Retina (tissue), 1 donor: ENCODE measurements around the gene REEP6.
A peak's percentile ranks its signal among the peaks of the same experiment; 100 is the strongest.

Source experiments
- DNase-seq: peaks from one replicate; pipeline ENCODE4 v3.0.0-alpha.2; 2016

The REEP6 gene

DNA sequence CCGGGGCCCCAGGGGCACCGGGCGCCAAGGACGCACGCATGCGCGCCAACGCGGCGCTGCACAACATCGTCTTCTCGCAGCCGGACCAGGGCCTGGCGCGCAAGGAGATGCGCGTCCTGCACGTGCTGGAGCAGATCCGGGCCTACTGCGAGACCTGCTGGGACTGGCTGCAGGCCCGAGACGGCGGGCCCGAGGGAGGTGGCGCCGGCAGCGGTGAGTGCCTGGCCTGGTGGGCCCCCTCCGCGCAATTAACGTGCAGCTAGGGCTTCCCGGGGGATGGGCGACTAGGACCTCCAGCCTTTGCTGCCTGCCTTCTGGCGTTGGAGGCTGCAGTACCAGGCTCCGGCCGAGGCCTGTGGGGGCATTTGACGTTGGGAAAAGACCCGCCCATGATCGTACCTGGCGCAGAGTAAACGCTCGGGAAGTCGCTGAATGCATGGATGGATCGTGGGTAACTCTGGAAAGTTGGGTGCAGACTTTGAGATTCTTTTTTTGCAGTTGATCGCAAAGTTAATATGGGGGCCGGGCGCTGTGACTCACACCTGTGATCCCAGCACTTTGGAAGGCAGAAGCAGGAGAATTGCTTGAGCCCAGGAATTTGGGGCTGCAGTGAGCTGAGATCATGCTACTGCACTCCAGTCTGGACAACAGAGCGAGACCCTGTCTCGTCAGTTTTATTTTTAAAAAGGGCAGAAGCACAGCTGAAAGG lies 33.8 kb upstream of the REEP6 start:
- no peak for DNase-seq

DNA sequence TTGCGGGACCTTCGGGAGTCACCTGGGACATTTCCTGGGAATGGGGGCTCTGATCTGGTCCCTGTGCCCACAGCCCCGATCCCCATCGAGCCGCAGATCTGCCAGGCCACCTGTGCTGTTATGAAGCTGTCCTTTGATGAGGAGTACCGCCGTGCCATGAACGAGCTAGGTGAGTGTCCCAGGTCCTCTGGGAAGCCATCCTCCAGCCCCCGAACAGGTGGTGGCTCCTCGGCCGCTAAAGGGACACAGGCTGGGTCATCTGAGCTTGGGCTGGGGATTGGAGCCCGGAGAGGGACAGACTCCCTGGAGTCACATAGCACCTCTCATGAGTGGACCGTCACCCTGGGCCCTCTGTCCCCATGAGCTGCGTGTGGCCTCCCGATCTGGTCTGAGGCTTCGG lies 33.1 kb upstream of the REEP6 start:
- no peak for DNase-seq

DNA sequence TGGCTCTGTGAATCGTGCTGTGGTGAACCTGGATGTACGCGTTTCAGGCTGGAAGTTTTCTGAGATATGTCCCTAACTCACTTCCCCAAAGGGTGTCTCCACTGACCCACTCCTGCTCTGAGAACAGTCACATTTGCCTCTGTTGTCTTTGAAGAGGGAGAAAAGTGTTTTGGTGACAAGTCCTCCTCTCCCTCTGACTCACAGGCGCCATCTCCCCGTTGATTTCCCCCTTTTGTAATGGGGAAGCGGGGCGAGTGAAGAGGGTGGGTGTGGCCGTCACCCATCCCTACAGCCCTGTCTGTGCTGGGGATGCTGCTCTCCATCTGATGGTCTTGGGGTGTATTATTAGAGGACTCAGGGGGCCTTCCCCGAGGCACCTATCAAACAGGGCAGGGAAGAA lies 31.5 kb upstream of the REEP6 start:
- DNase-seq = no peak

DNA sequence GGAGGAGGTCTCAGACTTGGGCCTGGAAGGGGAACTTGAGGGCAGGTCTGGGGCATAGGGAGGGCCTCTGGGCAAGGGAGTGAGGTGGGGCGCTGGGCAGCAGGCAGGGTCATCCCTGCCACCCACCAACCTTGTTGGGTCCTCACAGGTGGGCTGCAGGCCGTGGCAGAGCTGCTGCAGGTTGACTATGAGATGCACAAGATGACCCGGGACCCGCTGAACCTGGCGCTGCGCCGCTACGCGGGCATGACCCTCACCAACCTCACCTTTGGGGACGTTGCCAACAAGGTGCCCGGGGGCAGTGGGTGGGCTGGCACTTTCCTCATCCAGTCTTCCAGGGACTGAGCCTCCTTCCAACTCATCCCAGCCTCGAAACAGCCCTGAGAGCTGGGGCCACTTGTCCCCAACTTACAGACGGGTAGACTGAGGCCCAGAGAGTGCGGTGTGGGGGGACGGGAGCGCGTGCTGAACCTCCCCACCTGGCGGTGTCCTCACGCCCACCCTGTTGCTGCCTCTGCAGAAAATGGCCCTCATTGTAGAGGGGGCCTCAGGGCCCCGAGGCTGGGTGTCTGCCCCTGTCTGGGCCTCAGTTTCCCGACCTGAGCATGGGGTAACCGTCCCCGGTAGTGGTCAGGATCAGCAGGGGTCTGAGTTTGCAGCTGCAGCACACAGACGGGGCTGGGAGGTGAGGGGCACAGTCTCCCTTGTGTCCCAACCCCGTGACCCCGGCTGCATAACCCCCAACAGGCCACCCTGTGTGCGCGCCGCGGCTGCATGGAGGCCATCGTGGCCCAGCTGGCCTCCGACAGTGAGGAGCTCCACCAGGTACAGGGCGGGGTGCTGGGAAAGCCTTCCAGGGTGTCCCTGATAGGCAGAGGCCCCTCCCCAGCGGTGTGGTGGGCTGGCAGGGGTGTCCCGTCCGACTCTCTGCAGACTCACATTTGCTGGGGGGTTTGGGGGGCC lies 30.7 kb upstream of the REEP6 start:
- DNase-seq = no peak

DNA sequence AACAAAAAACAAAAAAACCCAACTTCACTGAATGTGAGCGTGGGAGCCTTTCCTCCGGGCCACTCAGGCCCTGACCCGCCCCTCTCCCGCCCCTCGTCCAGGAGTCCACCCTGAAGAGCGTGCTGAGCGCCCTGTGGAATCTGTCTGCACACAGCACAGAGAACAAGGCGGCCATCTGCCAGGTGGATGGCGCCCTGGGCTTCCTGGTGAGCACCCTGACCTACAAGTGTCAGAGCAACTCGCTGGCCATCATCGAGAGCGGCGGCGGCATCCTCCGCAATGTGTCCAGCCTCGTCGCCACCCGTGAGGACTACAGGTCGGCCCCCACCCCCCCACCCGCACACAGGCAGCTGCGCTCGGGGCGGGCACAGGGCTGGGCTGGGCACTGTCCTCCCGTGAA lies 29.1 kb upstream of the REEP6 start:
- DNase-seq = no peak

DNA sequence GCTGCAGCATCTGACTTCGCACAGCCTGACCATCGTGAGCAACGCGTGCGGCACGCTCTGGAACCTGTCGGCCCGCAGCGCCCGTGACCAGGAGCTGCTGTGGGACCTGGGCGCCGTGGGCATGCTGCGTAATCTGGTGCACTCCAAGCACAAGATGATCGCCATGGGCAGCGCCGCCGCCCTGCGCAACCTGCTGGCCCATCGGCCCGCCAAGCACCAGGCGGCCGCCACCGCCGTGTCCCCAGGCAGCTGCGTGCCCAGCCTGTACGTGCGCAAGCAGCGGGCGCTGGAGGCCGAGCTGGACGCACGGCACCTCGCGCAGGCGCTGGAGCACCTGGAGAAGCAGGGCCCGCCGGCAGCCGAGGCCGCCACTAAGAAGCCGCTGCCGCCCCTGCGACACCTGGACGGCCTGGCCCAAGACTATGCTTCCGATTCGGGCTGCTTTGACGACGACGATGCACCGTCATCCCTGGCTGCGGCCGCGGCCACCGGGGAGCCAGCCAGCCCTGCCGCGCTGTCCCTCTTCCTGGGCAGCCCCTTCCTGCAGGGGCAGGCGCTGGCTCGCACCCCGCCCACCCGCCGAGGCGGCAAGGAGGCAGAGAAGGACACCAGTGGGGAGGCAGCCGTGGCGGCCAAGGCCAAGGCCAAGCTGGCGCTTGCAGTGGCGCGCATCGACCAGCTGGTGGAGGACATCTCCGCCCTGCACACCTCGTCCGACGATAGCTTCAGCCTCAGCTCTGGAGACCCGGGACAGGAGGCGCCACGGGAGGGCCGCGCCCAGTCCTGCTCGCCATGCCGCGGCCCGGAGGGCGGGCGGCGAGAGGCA lies 25.6 kb upstream of the REEP6 start:
- DNase-seq = no peak

DNA sequence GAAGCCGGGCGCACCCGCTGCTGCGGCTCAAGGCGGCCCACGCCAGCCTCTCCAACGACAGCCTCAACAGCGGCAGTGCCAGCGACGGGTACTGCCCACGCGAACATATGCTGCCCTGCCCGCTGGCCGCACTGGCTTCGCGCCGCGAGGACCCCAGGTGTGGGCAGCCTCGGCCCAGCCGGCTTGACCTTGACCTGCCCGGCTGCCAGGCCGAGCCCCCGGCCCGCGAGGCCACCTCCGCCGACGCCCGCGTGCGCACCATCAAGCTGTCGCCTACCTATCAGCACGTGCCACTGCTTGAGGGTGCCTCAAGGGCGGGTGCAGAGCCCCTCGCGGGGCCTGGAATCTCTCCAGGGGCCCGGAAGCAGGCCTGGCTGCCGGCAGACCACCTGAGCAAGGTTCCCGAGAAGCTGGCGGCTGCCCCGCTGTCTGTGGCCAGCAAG lies 24.9 kb upstream of the REEP6 start:
- no peak for DNase-seq

DNA sequence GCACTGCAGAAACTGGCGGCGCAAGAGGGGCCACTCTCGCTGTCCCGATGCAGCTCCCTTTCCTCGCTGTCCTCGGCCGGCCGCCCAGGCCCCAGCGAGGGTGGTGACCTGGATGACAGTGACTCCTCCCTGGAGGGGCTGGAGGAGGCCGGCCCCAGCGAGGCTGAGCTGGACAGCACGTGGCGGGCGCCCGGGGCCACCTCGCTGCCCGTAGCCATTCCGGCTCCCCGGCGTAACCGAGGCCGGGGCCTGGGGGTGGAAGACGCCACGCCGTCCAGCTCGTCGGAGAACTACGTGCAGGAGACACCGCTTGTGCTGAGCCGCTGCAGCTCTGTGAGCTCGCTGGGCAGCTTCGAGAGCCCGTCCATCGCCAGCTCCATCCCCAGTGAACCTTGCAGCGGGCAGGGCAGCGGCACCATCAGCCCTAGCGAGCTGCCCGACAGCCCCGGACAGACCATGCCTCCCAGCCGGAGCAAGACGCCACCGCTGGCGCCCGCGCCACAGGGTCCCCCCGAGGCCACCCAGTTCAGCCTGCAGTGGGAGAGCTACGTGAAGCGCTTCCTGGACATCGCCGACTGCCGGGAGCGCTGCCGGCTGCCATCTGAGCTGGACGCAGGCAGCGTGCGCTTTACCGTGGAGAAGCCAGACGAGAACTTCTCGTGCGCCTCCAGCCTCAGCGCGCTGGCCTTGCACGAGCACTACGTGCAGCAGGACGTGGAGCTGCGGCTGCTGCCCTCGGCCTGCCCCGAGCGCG lies 24.3 kb upstream of the REEP6 start:
- DNase-seq = peak; percentile 57

DNA sequence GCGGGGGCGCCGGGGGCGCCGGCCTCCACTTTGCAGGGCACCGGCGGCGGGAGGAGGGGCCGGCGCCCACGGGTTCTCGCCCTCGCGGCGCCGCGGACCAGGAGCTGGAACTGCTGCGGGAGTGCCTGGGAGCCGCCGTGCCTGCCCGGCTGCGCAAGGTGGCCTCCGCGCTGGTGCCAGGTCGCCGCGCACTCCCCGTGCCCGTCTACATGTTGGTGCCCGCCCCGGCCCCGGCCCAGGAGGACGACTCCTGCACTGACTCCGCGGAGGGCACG lies 23.8 kb upstream of the REEP6 start:
- DNase-seq = no peak

DNA sequence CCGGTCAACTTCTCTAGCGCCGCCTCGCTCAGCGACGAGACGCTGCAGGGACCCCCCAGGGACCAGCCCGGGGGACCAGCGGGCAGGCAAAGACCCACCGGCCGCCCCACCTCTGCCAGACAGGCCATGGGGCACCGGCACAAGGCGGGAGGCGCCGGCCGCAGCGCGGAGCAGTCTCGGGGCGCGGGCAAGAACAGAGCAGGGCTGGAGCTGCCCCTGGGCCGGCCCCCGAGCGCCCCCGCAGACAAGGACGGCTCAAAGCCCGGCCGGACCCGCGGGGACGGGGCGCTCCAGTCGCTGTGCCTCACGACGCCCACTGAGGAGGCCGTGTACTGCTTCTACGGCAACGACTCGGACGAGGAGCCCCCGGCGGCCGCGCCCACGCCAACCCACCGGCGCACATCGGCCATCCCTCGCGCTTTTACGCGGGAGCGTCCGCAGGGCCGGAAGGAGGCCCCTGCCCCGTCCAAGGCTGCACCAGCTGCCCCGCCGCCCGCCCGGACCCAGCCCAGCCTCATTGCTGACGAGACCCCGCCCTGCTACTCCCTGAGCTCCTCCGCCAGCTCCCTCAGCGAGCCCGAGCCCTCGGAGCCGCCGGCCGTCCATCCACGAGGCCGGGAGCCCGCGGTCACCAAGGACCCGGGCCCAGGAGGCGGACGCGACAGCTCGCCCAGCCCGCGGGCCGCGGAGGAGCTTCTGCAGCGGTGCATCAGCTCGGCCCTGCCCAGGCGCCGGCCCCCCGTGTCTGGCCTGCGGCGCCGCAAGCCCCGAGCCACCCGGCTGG lies 23.3 kb upstream of the REEP6 start:
- peak; percentile 61 for DNase-seq

DNA sequence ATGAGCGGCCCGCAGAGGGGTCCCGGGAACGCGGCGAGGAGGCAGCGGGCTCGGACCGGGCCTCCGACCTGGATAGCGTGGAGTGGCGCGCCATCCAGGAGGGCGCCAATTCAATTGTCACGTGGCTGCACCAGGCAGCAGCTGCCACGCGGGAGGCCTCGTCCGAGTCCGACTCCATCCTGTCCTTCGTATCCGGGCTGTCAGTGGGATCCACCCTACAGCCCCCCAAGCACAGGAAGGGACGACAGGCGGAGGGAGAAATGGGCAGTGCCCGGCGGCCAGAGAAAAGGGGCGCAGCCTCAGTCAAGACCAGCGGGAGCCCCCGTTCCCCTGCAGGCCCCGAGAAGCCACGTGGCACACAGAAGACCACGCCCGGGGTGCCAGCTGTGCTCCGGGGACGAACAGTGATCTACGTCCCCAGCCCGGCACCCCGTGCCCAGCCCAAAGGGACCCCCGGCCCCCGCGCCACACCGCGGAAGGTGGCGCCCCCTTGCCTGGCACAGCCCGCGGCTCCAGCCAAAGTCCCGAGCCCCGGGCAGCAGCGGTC lies 22.6 kb upstream of the REEP6 start:
- DNase-seq = peak; percentile 55

DNA sequence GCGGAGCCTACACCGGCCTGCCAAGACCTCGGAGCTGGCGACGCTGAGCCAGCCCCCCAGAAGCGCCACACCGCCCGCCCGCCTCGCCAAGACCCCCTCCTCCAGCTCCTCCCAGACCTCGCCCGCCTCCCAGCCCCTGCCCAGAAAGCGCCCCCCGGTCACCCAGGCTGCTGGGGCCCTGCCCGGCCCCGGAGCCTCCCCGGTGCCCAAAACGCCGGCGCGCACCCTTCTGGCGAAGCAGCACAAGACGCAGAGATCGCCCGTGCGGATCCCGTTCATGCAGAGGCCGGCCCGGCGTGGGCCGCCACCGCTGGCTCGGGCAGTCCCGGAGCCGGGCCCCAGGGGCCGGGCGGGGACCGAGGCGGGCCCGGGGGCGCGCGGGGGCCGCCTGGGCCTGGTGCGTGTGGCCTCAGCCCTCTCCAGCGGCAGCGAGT lies 22.1 kb upstream of the REEP6 start:
- DNase-seq = no peak

DNA sequence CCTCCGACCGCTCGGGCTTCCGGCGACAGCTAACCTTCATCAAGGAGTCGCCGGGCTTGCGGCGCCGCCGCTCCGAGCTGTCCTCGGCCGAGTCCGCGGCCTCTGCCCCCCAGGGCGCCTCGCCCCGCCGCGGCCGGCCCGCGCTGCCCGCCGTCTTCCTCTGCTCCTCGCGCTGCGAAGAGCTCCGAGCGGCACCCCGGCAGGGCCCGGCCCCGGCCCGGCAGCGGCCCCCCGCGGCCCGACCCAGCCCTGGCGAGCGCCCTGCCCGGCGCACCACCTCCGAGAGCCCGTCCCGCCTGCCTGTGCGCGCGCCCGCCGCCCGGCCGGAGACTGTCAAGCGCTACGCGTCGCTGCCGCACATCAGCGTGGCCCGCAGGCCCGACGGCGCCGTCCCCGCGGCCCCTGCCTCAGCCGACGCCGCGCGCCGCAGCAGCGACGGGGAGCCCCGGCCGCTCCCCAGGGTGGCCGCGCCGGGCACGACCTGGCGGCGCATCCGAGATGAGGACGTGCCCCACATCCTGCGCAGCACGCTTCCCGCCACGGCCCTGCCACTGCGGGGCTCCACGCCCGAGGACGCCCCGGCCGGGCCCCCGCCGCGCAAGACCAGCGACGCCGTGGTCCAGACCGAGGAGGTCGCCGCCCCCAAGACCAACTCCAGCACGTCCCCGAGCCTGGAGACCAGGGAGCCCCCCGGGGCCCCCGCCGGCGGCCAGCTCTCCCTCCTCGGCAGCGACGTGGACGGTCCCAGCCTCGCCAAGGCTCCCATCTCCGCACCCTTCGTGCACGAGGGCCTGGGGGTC lies 21.5 kb upstream of the REEP6 start:
- no peak for DNase-seq

DNA sequence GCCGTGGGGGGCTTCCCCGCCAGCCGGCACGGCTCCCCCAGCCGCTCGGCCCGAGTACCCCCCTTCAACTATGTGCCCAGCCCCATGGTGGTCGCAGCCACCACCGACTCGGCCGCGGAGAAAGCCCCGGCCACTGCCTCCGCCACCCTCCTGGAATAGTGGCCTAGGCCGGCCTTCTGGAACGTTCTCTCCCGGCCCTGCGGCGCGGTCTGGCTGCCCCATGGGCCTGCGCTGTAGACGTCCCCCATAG lies 21.0 kb upstream of the REEP6 start:
- DNase-seq = no peak

DNA sequence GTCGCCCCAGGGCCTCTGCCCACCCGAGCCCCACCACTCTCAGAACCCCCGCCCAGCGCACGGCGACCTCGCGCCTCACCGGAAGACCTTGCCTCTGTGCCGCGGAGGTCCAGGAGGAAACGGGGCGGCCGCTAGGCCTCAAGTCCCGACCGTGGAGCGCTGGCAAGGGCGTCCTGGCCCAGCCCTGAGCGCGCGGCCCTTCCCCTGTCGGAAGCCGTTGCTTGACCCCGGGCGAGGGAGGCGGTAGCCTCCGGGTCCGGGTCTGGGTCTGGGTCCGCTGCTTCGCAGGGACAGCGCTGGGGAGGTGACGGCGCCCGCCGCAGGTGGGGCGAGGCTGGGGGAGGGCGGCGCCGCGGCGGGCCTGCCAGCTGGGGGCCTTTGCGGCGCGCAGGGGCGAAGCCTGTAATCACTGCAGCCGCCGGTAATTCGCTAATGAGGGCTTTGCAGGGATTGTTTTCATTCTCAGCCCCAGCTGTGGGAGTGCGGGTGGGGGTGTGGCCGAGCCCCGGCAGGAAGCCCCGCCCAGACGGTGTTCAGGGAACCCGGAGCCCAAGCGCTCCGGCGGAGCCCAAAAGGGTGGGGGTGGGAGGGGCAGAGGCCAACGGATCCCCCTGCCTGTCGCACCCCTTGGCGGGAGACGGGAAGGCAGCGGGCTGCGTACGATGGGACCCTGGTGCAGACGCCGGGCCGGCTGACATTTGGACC lies 20.5 kb upstream of the REEP6 start:
- DNase-seq = peak; percentile 86

DNA sequence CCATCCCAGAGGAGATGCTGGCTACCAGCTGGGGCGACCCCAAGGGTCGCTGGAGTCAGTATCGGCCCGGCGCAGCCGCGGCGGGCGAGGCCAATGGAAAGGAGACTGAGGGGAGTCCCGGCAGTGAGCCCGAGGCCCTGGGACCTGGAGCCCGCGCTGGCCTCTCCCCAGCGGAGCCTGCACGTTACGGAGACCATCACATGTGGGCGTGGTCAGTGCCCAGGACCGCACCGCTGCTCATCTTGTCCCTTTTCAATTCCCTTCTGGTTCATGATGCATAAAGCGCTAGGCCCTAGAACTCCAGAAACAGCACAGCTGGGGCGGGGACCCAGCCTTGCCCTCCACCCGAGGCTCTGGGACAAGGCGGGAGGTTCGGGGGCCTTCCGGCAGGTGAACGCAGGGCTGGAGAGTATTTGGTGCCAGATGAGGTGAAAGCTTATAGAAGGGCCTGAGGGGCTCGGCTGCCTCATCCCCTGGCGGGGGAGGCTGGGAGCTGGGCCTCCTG lies 19.9 kb upstream of the REEP6 start:
- no peak for DNase-seq

DNA sequence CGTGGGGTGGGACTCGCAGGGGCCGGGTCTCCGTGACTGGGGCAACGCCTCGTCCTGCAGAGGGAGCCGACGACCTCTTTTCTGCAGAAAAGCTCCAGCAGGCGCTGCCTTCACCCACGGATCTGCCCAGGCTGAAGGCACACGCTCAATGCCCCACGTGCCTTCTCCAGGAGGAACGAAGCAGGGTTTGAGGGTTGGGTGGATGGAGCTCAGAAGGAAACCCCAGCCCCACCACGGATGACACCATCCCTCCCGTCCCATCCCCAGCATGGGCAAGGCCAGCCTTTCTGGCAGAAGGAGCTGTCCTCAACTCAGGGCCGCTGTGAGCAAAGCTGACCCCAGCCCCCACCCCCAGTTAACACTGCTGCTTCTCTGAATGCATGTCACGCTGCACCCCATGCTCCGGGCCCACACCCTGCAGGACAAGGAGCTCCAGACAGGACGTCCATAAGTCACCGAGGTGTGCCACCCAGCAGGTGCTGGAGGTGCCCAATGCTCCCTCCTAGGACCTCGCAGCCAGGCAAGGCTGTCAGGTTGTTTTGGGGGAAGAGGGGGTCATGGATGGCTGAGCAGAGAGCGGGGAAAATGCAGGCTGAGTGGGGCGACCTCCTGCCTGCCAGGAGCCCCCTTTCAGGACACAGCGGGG lies 19.3 kb upstream of the REEP6 start:
- no peak for DNase-seq

DNA sequence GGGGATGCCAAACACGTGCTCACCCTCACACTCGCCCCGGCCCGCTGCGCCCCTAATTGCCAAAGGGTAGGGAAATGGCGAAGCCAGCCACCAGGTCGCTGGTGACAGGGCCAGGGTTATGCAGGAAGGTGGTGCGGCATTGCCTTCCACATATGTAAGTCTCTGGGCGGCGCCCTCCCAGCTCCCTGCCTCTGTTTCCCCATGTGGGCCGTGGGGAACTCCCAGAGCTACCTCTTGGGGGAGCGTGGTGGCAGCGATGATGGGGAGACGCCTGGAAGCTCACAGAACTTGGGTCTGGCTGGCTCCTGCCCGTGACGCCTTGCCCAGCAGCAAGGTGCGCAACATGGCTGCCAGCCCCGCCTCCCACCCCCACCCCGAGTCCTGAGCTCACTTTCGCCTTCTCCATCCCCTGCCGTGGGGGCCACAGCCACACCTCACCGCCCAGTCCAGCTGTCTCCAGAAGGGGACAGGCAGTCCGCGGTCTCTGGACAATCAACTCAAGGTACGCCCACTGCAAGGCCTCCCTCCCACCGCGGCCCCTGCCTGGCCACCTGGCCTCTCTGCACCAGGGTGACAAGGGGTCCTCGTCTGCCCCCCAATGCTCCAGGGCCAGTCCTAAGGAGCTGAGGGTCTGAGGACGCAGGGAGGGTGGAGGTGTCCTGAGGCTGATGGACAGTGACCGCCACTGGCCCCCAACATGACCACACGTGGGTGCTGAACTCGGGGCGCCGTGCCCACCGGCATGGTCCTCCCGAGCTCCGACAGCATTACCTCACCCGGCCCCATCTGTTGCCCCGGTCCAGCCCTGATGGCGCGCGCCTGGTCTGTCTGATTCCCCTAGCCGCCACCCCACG lies 18.5 kb upstream of the REEP6 start:
- DNase-seq = peak; percentile 53
